AG04450 (cell line): ENCODE measurements around the gene INTS4. TPM values are rescaled to one million over a fixed set of nuclear protein-coding genes. Genes with fewer than 3 reads are reported as not detected.
"Not testable (repeated sequence)": the region's sequence is repeated elsewhere in the genome, so short reads cannot be mapped to it uniquely, and the experiment has no call there.

Experiments
- CTCF ChIA-PET: fragments of 300-600, 350-600 bp; formaldehyde crosslinking; extraction: SDS; loops from one replicate; lab custom pipeline; 2022; ENCODE audit warnings: antibody characterized with exemption, inconsistent platforms; lab: Charles Lee
- POLR2A ChIA-PET: fragments of 350-600 bp; formaldehyde crosslinking; extraction: SDS; loops from one replicate; lab custom pipeline; 2021; ENCODE audit warnings: antibody characterized with exemption, inconsistent platforms; lab: Yijun Ruan, JAX
- DNase-seq: peaks from one replicate; pipeline ENCODE4 v3.0.0-alpha.2; 2011; ENCODE audit warnings: low read depth, low spot score
- H3K27ac ChIP-seq: one replicate; pipeline ENCODE4 v1.5.1; 2012; ENCODE audit warnings: low read depth, low read length, control low read depth
- H3K27me3 ChIP-seq: one replicate; pipeline ENCODE4 v1.6.0; 2012; ENCODE audit warnings: low read length; ENCODE audit not compliant: control insufficient read depth, insufficient read depth
- H3K4me3 ChIP-seq: 2 replicates; pipeline ENCODE4 v1.5.1; 2011; ENCODE audit warnings: mild to moderate bottlenecking, low read depth, low read length, control low read depth
- H3K9me3 ChIP-seq: 2 replicates; pipeline ENCODE4 v1.5.1; 2012; ENCODE audit warnings: low read length; ENCODE audit not compliant: control insufficient read depth, insufficient read depth
- polyA plus RNA-seq: library from polyadenylated mRNA; depleted of rRNA; stranded (reverse); fragments of >200 nt; gene quantifications from 2 replicates; pipeline ENCODE4 v1.2.3, GENCODE V29; 2011
- TF ChIP-seq, protein P1 (sequence below): IDR thresholded peaks from 2 replicates; pipeline ENCODE4 v1.5.1; 2011; ENCODE audit warnings: low read depth, low read length, control low read depth, inconsistent platforms

The INTS4 gene
- polyA plus RNA-seq, 1 experiment: 28.4 TPM

DNA sequence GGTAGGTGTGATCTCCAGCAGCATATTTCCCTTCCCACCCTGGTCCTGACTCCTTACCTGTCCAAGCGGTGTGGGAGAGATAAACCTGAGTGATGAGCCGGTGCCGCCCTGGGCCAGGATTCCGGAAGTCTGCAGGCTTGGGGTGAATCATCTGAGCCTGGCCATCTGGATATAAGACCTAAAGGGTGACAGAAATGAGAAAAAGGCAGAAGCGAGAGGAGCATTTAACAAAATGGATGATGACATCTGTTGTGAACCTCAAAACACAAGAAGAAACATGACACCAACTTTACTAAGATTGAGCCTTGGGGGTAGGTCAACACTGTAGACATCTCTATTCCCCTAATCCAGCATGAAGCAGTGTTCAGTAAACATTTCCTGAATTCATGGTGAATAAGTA is 110.7 kb downstream of the INTS4 start:
- peak overlapping the region; percentile 69 for H3K27ac ChIP-seq
- H3K27me3 ChIP-seq: no peaks in the 10 kb centered on the region
- peak; percentile 18 for DNase-seq
- ChIA-PET POLR2A (no interaction called here), CTCF (no interaction called here)
- TF ChIP-seq, protein P1, sequence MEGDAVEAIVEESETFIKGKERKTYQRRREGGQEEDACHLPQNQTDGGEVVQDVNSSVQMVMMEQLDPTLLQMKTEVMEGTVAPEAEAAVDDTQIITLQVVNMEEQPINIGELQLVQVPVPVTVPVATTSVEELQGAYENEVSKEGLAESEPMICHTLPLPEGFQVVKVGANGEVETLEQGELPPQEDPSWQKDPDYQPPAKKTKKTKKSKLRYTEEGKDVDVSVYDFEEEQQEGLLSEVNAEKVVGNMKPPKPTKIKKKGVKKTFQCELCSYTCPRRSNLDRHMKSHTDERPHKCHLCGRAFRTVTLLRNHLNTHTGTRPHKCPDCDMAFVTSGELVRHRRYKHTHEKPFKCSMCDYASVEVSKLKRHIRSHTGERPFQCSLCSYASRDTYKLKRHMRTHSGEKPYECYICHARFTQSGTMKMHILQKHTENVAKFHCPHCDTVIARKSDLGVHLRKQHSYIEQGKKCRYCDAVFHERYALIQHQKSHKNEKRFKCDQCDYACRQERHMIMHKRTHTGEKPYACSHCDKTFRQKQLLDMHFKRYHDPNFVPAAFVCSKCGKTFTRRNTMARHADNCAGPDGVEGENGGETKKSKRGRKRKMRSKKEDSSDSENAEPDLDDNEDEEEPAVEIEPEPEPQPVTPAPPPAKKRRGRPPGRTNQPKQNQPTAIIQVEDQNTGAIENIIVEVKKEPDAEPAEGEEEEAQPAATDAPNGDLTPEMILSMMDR: no peak
- H3K4me3 ChIP-seq: no peak overlapping the region
- no peaks in the 10 kb centered on the region for H3K9me3 ChIP-seq

DNA sequence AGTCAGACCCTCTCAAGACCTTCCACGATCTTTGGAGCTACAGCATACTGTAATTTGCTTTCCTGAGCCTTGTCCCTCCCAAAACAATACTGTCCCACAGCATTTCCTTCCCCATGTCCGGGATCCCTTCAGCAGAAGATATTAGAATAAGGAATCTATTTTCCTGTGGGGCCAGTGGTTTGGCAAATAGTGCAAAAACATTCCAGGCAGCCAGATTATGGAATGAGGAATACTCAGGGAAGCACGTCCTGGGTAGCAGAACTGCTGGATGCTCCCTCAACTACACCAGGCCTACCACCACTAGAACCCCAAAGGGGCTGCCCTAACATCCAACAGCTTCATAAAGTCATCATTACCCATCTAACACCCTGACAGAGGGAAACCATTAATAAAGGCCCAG is 112.1 kb downstream of the INTS4 start:
- POLR2A ChIA-PET: no interaction called here
- H3K9me3 ChIP-seq: no peaks in the 10 kb centered on the region
- no peaks in the 10 kb centered on the region for H3K27me3 ChIP-seq
- no peak overlapping the region for H3K27ac ChIP-seq
- no peak overlapping the region for H3K4me3 ChIP-seq
- CTCF ChIA-PET: no interaction called here
- TF ChIP-seq, protein P1: no peak
- no peak for DNase-seq

DNA sequence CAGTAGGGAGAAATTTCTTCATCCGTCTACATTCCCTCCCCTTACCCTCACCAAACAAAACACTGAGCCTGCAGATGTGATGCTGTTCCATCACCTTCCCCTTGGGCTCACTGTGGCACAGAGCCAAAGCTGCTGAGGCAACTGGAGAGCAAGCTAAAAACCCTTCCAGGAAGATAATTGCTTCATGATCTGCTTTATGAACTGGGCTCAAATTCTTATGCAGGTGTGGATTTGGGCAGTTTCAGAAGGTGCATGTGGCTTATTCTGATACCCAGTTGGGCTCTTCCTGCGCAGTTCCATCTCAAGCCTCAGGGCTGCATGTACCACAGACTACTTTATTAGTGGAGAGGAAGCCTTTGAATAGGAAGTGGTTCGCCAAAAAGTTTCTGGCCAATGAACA is 115.2 kb downstream of the INTS4 start:
- ChIA-PET POLR2A (interaction anchor here (1.9 kb wide), 1 partner anchor 115 kb away, joined by 5 read pairs; the partner anchor contains the start of gene INTS4), CTCF (no interaction called here)
- peak; percentile 26 for DNase-seq
- Histone ChIP-seq H3K27me3 (no peaks in the 10 kb centered on the region), H3K9me3 (no peaks in the 10 kb centered on the region), H3K4me3 (no peak overlapping the region), H3K27ac (no peak overlapping the region)
- TF ChIP-seq, protein P1: 0 out of 2 replicates have a peak, but pooled peaks have one; percentile 8

DNA sequence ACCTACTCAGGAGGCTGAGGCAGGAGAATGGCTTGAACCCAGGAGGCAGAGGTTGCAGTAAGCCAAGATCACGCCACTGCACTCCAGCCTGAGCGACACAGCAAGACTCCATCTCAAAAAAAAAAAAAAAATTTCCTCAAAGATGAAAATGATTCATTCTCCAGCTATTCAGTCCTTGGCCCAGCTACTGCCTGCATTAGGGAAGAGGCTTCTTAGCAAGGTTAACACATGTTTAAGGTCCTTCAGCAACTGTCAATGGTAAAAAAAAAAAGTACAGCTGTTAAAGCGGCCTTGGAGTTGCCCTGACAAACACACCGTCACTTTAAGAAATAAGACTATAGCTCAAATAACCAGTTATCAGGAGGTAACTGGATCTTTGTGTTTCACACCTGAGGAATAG is 116.2 kb downstream of the INTS4 start:
- not testable (repeated sequence) for H3K27ac ChIP-seq, H3K9me3 ChIP-seq, H3K27me3 ChIP-seq, H3K4me3 ChIP-seq
- peak; percentile 68 for DNase-seq
- ChIA-PET CTCF (interaction anchor here (1.0 to 1.2 kb wide), 2 partner anchors 53 to 117 kb away, joined by 3 to 5 read pairs; no protein-coding TSS in a partner anchor), POLR2A (interaction anchor here (0.5 to 1.9 kb wide), 7 partner anchors 36 to 384 kb away, joined by 3 to 6 read pairs (median 3); partner anchors contain the start of gene INTS4)

DNA sequence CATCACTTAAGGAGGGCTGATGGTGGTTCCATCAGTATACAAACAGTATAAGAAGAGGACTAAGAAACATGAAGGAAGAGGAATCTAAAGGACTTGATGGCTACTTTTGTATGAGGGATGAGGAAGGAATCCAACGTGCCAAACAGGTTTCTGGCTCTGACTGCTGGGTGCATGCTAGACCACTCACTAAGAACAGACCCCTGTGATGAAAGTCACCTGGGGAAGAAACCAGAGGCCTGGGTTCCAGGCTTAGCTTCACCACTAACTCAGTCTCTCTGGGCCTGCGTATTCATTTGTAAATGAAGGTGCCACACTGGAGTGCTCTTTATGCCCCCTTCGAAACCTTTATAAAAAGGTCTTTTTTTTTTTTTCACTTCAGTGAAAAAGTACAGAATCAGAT is 118.4 kb downstream of the INTS4 start:
- Histone ChIP-seq H3K27ac (no peak overlapping the region), H3K27me3 (no peaks in the 10 kb centered on the region), H3K4me3 (no peak overlapping the region), H3K9me3 (no peaks in the 10 kb centered on the region)
- no peak for DNase-seq
- CTCF ChIA-PET: interaction anchor here (1.3 kb wide), 1 partner anchor 9 kb away, joined by 3 read pairs; no protein-coding TSS in a partner anchor
- TF ChIP-seq, protein P1: no peak
- POLR2A ChIA-PET: no interaction called here
